TTC549 (cell line): ENCODE results near the gene ZSCAN20.

ENCODE experiments used
- FAIRE-seq: peaks from 2 replicates; lab custom pipeline; 2012; peaks lifted over from hg19 to GRCh38; lab: Jason Lieb, UNC

Gene ZSCAN20

GRCh38 chr1:33443705-33444180, 28.7 kb upstream of the ZSCAN20 start:
- no peak for FAIRE-seq

- FAIRE-seq = no peak
Measured at GRCh38 chr1:33445108-33445507, 27.3 kb upstream of the ZSCAN20 start.

- no peak for FAIRE-seq
Measured at GRCh38 chr1:33446590-33446989, 25.9 kb upstream of the ZSCAN20 start.

- FAIRE-seq = no peak
Measured at GRCh38 chr1:33454646-33455282, 17.7 kb upstream of the ZSCAN20 start.

GRCh38 chr1:33455539-33456501, 16.6 kb upstream of the ZSCAN20 start:
- FAIRE-seq = peak; percentile 9

GRCh38 chr1:33456502-33456886, 16.0 kb upstream of the ZSCAN20 start:
- FAIRE-seq = no peak

GRCh38 chr1:33459691-33460090, 12.8 kb upstream of the ZSCAN20 start:
- no peak for FAIRE-seq

- no peak for FAIRE-seq
Measured at GRCh38 chr1:33460144-33460543, 12.3 kb upstream of the ZSCAN20 start.

- no peak for FAIRE-seq
Measured at GRCh38 chr1:33460947-33461629, 11.4 kb upstream of the ZSCAN20 start.

GRCh38 chr1:33462405-33463164, 9.9 kb upstream of the ZSCAN20 start:
- FAIRE-seq = no peak

- FAIRE-seq = no peak
Measured at GRCh38 chr1:33464552-33464951, 7.9 kb upstream of the ZSCAN20 start.

- FAIRE-seq = no peak
Measured at GRCh38 chr1:33465316-33465715, 7.1 kb upstream of the ZSCAN20 start.

GRCh38 chr1:33466159-33466558, 6.3 kb upstream of the ZSCAN20 start:
- FAIRE-seq = no peak

- FAIRE-seq = no peak
Measured at GRCh38 chr1:33468011-33468410, 4.4 kb upstream of the ZSCAN20 start.

- no peak for FAIRE-seq
Measured at GRCh38 chr1:33468531-33468930, 3.9 kb upstream of the ZSCAN20 start.

GRCh38 chr1:33468967-33469366, 3.5 kb upstream of the ZSCAN20 start:
- no peak for FAIRE-seq

GRCh38 chr1:33469691-33470090, 2.8 kb upstream of the ZSCAN20 start:
- FAIRE-seq = no peak

- FAIRE-seq = no peak
Measured at GRCh38 chr1:33470495-33471012, 1.9 kb upstream of the ZSCAN20 start.

GRCh38 chr1:33471416-33471815, 1.0 kb upstream of the ZSCAN20 start:
- FAIRE-seq = no peak

GRCh38 chr1:33473900-33474299, 1.5 kb downstream of the ZSCAN20 start:
- no peak for FAIRE-seq

GRCh38 chr1:33477451-33477850, 5.0 kb downstream of the ZSCAN20 start:
- FAIRE-seq = no peak

GRCh38 chr1:33482412-33482811, 10.0 kb downstream of the ZSCAN20 start:
- FAIRE-seq = no peak
